Lower leg skin (tissue), 4 donors: ENCODE measurements around the gene DTX3L. TPM values are rescaled to one million over a fixed set of nuclear protein-coding genes. Genes with fewer than 3 reads are reported as not detected.
"Not testable (repeated sequence)": the region's sequence is repeated elsewhere in the genome, so short reads cannot be mapped to it uniquely, and the experiment has no call there.

Experiments used
- DNase-seq, 2 donors: peaks; one replicate each; pipeline ENCODE4 v3.0.0-alpha.2; 2019; ENCODE audit warnings: low spot score in 2 of 2
- H3K4me3 ChIP-seq: fragments of 200-600 bp; sonication (generic); 2 replicates; pipeline ENCODE4 v1.5.1; 2017; ENCODE audit warnings: mild to moderate bottlenecking, low read depth; ENCODE audit not compliant: poor library complexity, severe bottlenecking
- CTCF ChIP-seq, 3 donors: fragments of 450-650 bp; IDR thresholded peaks; one replicate each; pipeline ENCODE4 v1.5.1; 2016; ENCODE audit warnings: antibody characterized with exemption in 3 of 3, mild to moderate bottlenecking in 3 of 3, moderate library complexity in 2 of 3
- POLR2A ChIP-seq, 2 donors: fragments of 450-650 bp; IDR thresholded peaks; one replicate each; pipeline ENCODE4 v1.6.1; 2016 to 2017; ENCODE audit warnings: antibody characterized with exemption in 2 of 2, mild to moderate bottlenecking in 1 of 2, moderate library complexity in 1 of 2
- WGBS, 2 donors: methylation state at CpG; one replicate each; pipeline ENCODE4 v1.1.5; 2018; 5-methylcytosine and 5-hydroxymethylcytosine counted together
- intact Hi-C: fragments of 100-400 bp; cut with DNase I; formaldehyde crosslinking; loops from one replicate; pipeline ENCODE4 v1.15.0; 2023; ENCODE audit warnings: low total_unique reads
- total RNA-seq, 4 donors: library from RNA; depleted of rRNA; stranded (reverse); fragments of >200 nt; gene quantifications; one replicate each; pipeline ENCODE4 v1.1.0, GENCODE V29; 2016

Gene DTX3L
- total RNA-seq, 4 donors from 2014 or later, result 7.8 to 14.2 (median 9.4) TPM

GRCh38 chr3:122562923-122563716, 1.0 kb upstream of the DTX3L start:
- DNase-seq, result no peak
- WGBS, 2 donors, result 40 to 49% methylated on average over 5 of the region's 5 CpGs
- no peak for TF ChIP-seq POLR2A (IDR thresholded peaks at IDR 0.05)
- no peak for TF ChIP-seq CTCF (IDR thresholded peaks at IDR 0.05)
- peak overlapping the region; percentile 79 for H3K4me3 ChIP-seq
- intact Hi-C loops, result no loop called here

DNA sequence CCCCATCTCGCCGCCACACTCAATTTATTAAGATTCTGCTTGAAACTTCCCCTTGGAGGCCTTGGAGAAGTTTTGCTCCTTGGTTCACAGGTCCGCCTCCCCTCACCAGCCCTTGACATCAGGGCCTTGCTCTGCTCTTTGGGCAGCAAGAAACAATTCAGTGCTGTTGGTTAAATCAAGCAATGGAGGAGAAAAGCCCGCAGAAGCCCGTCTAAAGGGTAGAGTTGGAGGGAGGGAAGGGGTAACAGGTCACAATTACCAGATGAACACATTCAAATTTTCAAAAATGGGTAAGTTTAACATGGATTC, 467 bp upstream of the DTX3L start:
- 17 to 25% methylated on average over 5 of the region's 5 CpGs for WGBS, 2 donors
- peak overlapping the region; percentile 79 for H3K4me3 ChIP-seq
- intact Hi-C loops, result no loop called here
- no peak for DNase-seq
- TF ChIP-seq POLR2A (IDR thresholded peaks at IDR 0.05), result no peak
- no peak for TF ChIP-seq CTCF (IDR thresholded peaks at IDR 0.05)

DNA sequence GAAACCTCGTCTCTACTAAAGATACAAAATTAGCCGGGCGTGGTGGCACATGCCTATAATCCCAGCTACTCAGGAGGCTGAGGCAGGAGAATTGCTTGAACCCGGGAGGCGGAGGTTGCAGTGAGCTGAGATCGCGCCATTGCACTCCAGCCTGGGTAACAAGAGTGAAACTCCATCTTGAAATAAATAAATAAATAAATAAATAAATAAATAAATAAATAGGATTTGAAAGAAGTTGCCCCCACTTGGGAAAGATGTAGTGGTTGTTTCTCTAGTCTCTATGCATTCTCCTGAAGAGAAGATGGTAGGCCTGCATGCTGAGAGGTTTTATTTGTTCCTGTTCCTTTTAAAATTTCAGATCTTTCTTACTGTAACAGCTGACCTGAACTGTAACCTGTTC, 4.0 kb downstream of the DTX3L start:
- DNase-seq, intact Hi-C loops, H3K4me3 ChIP-seq: not testable (repeated sequence)
- WGBS, 2 donors, result 97% methylated on average over 7 of the region's 7 CpGs

GRCh38 chr3:122568755-122569154, 4.6 kb downstream of the DTX3L start:
- TF ChIP-seq POLR2A (IDR thresholded peaks at IDR 0.05), result no peak
- TF ChIP-seq CTCF (IDR thresholded peaks at IDR 0.05), result no peak
- no peak overlapping the region for H3K4me3 ChIP-seq
- WGBS, 2 donors, result 78 to 89% methylated on average over 3 of the region's 3 CpGs
- no peak for DNase-seq
- intact Hi-C loops, result no loop called here

DNA sequence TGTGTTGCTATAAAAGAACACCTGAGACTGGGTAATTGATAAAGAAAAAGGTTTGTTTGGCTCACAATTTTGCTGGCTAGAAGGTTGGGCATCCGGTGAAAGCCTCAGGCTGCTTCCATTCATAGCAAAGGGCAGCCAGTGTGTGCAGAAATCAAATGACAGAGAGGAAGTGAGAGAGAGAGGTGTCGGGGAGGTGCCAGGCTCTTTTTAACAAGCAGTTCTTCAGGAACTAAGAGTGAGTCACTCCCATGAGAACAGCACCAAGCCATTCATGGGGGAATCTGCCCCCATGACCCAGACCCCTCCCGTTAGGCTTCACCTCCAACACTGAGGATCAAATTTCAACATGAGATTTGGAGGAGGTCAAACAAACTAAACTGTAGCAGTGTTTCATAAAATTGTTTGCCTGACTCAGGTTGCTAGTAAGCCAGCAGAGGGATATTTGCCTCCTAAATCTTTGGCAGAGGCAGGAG, 8.8 kb downstream of the DTX3L start:
- no peak overlapping the region for H3K4me3 ChIP-seq
- 36 to 64% methylated on average over 3 of the region's 3 CpGs for WGBS, 2 donors
- TF ChIP-seq CTCF (IDR thresholded peaks at IDR 0.05) (no peak), POLR2A (IDR thresholded peaks at IDR 0.05) (no peak)
- intact Hi-C loops, result no loop called here
- no peak for DNase-seq

- H3K4me3 ChIP-seq, result no peak overlapping the region
- no peak for TF ChIP-seq CTCF (IDR thresholded peaks at IDR 0.05)
- no peak for TF ChIP-seq POLR2A (IDR thresholded peaks at IDR 0.05)
- DNase-seq, result no peak
- intact Hi-C loops, result no loop called here
- WGBS, 2 donors, result 76 to 78% methylated on average over 8 of the region's 8 CpGs
These were observed 12.2 kb downstream of the DTX3L start for GRCh38 chr3:122576174-122576940.
